NCI-H446 treated with DMSO at 0.1 percent for 48 hours (cell line): Measurements from ENCODE around the gene C1QTNF6.

Experiments
- DNase-seq: peaks from one replicate; lab custom pipeline; 2025; lab: John Stamatoyannopoulos, UW

C1QTNF6 gene

DNA sequence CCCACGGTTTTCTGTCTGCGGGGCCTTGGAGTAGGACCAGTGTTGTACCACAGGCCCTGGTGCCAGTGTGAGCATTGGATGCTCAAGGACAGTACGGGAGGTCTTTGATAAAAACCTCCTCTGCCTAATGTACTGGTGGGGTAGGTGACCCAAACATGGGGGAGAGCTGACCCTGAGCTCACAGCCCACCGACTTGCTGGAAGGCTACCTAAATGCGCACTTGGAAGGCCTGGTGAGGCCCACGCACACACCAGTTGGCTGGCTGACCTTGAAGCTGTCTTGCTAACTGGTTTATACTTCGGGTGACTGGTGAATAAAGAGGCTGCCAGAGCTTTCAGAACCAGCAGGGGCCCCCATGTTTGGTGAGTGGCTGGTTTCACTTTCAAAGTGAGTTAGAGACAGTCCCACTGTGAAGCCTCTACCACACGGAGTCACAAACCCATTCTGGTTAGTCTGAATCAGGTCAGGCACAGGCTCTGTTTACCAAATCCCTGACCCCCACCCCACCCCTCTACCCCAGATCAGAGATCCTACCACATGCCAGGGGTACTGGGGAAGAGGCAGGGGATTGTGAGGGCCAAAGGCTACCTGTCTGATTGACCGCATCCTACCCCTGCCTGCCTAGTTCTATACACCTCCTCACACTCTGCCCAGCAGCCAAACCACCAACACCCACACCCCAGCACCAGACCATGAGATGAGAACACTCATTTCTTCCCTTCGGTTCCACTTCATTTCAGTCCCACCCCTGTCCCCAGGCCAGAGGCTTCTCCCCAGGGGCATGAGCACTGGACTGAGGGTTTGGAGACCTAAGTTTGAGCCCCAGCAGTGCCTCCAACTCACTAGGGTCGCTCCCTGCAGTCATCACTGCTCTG lies 25.6 kb downstream of the C1QTNF6 start:
- DNase-seq: no peak

GRCh38 chr22:37161443-37161842 lies 26.6 kb downstream of the C1QTNF6 start:
- no peak for DNase-seq

DNA sequence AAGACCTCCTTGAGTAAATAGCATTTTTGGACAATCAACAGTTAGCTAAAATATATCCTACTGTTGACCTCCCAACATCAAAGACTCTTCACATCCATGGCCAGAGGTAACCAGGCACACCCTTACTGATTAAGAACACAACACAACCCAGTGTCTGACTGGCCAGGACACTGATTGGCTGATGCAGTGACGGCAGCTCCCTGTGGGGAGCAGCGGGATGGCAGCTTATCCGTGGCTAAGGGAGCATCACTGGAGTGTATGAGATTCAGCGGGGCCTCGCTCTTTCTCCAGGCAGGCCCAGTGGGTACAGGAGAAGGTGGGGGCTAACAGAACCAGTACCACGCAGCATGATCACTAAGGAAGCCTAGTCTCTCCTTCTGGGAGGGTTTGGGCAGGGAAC lies 28.0 kb downstream of the C1QTNF6 start:
- DNase-seq: no peak

- DNase-seq: no peak
These were observed 29.1 kb downstream of the C1QTNF6 start for GRCh38 chr22:37158963-37159290.

GRCh38 chr22:37157516-37158285 lies 30.3 kb downstream of the C1QTNF6 start:
- DNase-seq: no peak

DNA sequence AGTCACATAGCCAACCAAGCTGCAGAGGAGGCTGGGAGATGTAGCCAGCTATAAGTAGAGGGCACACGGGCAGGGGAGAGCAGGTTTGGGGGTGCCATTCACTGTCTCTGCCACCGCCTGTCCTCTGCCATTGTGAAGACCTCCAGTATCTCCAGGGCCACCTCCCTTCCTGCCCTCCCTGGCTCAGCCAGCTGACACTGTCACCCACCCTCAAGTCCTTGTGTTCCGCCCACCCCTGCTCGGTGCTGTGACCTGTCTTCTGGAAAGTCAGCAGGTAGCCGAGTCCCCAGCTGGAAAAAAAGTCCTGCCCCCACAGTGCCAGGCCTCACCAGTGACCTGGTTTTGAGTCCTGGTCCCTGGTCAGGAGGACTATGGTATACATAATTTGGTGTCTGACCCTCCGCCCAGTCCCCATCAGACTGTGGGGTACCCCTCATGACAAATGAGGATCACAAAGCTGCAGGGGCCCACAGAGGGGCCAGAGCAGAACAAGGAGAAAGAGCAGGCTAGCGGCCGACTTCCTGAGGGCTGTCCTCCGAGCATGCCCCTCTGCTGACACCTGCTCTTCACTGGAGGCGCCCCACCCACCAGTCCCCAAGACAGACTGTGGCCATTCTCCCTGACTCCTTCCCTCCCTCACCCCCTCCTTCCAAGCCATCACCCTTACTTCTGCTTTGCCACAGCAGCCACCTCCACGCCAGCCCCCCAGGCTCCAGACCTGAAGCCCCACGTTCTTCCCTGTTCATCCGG lies 31.2 kb downstream of the C1QTNF6 start:
- DNase-seq: no peak

GRCh38 chr22:37155971-37156370 lies 32.1 kb downstream of the C1QTNF6 start:
- DNase-seq: no peak

DNA sequence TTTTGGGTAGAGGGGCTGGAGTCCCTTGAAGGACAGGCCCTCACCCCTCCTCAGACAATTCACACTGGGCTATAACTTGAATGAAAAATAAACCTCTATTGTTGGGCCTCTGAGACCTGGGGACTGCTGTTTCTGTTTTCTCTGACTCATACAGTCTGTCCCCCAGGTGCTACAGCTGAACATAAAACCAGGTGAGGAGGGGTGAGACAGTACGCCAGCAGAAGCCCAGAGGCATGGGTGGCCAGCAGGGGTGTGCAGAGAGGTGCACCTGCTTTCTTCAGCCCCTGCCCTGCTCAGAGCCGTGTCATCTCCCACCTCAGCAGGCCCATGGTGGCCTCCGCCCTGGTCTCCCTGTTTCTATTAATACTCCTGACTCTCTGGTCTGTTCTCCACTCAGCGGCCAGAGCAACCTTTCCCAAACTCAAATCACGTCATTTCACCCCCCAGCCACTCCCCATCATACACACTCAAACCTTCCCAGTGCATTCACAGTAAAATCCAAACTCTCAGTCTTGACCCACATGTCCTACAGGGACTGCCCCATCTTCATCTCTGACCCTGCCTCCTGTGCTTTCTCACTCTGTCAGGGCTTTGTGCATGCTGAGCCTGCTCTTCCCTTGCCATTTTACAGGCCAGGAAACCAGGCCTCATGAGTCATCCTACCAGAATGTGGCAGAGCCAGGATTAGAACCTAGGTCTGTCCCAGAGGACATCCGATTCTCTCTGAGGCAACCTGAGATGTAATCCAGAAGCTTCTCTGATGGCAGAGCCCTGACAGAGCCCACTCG lies 32.9 kb downstream of the C1QTNF6 start:
- DNase-seq: no peak

DNA sequence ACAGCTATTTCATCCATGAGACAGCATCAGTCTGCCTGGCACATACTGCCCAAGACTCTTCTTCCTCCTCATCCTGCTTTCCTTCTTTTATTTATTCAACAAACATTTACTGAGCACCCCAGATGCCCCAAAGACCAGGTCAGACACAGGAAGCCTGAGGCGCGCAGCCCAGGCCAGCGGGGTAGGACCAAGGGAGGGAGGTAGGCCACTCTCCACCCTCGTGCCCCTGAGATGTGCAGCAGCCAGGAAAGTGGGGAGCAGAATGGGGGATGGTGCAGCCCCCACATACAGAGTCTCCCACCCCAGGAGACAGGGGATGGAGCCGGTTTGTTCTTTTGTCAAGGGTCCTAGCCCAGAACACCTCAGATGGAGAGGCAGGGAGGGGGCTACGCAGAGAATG lies 34.1 kb downstream of the C1QTNF6 start:
- no peak for DNase-seq

DNA sequence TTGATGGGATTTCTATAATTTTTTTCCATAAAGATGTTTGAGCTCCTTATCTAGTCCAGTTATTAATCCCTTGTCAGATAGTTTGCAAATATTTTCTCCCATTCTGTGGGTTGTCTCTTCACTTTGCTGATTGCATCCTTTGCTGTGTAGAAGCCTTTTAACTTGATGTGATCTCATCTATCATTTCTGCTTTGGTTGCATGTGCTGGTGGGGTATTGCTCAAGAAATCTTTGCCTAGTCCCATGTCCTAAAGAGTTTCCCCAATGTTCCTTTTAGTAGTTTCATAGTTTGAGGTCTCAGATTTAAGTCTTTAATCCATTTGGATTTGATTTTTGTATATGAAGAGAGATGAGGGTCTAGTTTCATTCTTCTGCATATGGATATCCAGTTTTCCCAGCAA lies 36.6 kb downstream of the C1QTNF6 start:
- DNase-seq: no peak

DNA sequence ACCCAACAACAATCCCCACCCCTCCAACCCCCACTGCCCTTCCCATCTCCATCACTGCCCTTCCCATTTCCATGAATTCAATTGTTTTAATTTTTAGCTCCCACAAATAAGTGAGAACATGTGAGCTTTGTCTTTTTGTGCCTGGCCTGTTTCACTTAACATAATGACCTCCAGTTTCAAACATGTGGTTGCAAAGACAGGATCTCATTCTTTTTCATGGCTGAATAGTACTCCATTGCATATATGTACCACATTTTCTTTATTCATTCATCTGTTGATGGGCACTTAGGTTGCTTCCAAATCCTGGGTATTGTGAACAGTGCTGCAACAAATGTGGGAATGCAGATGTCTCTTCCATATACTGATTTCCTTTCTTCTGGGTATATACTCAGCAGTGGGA lies 37.3 kb downstream of the C1QTNF6 start:
- DNase-seq: no peak

- no peak for DNase-seq
These were observed 39.0 kb downstream of the C1QTNF6 start for GRCh38 chr22:37148742-37149665.

GRCh38 chr22:37148031-37148651 lies 39.9 kb downstream of the C1QTNF6 start:
- no peak for DNase-seq

DNA sequence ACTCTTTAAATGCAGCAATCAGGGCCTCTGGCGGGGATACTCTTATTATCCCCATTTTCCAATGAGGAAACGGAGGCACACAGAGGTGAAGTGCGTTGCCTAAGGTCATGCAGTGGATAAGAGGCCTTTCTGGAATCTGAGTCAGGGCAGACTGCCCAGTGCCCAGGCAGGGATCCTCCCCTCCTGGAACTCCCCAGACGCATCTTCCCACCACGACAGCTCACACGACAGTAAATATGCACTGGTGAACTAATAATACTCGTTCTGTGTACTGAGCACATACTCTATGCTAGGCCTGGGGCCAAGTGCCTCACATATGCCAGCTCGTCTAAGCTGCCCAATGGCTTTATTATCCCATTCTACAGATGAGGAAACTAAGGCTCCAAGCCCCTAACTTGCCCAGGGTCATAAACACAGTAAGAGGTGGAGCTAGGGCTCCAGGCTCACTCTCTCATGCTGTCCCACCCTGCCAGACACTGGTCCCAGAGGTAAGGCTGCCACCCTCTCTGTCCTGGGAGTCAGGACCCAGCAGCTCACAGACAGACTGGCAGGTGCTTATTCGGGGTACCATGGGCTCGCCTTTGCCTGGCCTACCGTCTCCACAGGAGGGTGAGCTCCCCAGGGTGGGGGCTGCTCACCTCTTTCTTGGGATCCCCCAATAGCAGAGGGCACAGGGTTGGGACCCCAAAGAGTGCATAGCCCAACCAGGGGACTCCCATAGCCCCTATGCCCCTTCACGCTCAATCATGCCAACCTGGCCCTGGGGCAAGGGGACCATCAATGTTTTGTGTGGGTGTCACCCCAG lies 40.7 kb downstream of the C1QTNF6 start:
- no peak for DNase-seq

- no peak for DNase-seq
These were observed 41.4 kb downstream of the C1QTNF6 start for GRCh38 chr22:37146507-37147180.

DNA sequence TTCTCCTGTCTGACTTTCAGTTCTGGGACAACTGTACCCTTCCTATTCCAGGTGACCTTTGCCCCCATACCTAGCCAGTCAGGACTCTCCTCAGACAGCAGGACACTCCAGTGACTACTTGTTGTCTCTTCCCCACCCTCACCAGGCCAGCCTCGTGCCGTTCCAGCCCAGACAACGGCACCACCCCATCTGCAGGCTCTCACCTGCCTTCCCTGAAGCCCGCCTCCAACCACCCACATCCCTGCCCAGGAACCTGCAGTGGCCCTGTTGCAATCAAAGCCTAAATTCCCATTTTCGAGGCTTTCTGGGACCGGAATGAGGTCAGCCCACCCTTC lies 42.0 kb downstream of the C1QTNF6 start:
- no peak for DNase-seq

DNA sequence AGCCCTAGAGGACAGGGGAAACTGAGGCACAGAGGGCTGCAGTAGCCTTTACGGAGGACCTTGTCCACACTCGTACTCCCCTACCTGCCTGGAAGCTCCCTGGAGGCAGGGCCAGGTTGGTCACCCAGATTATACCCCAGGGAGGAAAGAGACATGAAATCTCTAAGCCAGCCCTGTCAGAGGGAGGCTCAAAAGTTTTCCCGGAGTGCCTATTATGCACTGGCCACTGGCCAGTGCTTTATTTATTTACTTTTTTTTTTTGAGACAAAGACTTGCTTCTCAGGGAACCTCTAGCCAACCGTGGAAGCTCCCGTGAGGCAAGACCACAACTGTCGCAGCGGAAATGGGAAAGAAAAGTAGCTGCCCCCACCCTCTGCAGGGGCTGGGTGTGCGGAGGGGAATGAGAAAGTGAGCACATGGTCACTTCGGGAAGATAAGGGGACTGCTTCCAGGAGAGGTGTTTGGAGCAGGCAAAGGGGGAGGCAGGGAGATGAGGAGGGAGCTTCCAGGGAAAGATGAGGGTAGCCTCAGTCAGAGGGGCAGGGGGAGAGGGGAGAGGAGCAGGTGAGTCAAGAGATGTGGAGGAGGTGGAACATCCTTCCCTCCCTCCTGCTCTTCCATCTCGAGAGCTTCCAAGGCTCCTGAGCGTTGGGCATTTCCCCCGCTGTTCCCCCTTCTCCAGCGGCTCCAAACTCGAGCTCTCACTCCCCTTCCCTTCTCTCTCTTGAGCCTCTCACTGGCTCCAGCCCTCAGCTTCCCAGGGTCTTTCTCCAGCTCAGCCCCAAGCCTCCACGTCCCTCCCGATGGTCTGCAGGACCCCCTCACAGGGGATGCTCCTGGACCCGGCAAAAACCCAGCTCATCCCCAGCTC lies 42.6 kb downstream of the C1QTNF6 start:
- DNase-seq: no peak

DNA sequence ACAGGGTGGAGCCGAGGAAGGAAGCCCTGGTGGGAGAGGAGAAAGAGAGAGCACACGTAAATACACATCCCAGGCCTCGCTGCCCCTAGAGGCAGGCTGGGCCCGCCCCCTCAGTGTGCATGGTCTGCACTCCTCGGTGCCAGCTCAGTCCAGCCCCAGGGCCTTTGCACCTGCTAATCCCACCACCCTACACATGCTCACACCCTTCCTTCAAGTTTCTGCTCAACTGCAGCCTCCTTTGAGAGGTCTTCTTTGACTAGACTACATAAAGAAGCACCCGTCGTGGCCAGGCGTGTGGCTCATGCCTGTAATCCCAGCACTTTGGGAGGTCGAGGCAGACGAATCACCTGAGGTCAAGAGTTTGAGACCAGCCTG lies 43.9 kb downstream of the C1QTNF6 start:
- DNase-seq: no peak
